ENCODE measurements around the gene PKIG. TPM values are rescaled to one million over a fixed set of nuclear protein-coding genes. Genes with fewer than 3 reads are reported as not detected.

PKIG gene
- total RNA-seq, 1 donor from 2014 or later = 30.1 TPM

GRCh38 chr20:44657875-44658274 is 75.5 kb downstream of the PKIG start:
- H3K27me3 ChIP-seq (ENCODE audit: insufficient read depth, low read length) = peaks cover 15% of the 10 kb centered on the region
- H3K4me1 Mint-ChIP-seq (ENCODE audit: low read depth, unreplicated experiment) = peaks cover 6% of the 10 kb centered on the region
- H3K36me3 Mint-ChIP-seq (ENCODE audit: low read depth, unreplicated experiment) = peaks cover 6% of the 10 kb centered on the region
- FAIRE-seq (no peak), DNase-seq (ENCODE audit: low read depth) (no peak)
- H3K4me3 Mint-ChIP-seq (ENCODE audit: unreplicated experiment) = no peak overlapping the region
- H2AFZ ChIP-seq (ENCODE audit: low read depth, low read length) = no peak overlapping the region
- no peak overlapping the region for H3K4me3 ChIP-seq (ENCODE audit: insufficient read depth, low read depth, low read length)
- H3K27ac Mint-ChIP-seq (ENCODE audit: unreplicated experiment) = no peak overlapping the region
- peaks cover 15% of the 10 kb centered on the region for H3K27me3 Mint-ChIP-seq (ENCODE audit: low read depth, unreplicated experiment)
- H4K20me1 ChIP-seq (ENCODE audit: insufficient read depth, low read length) = no peaks in the 10 kb centered on the region
- peaks cover 5% of the 10 kb centered on the region for H3K9me3 Mint-ChIP-seq (ENCODE audit: unreplicated experiment)
- H3K9me3 ChIP-seq (ENCODE audit: insufficient read depth, low read depth, low read length) = peaks cover 4% of the 10 kb centered on the region
- H3K27ac ChIP-seq (ENCODE audit: low read depth, low read length) = no peak overlapping the region
- TF ChIP-seq CTCF (IDR thresholded peaks at IDR 0.05; ENCODE audit: insufficient read depth, low read depth, low read length) = no peak
- no peak for TF ChIP-seq EZH2 (IDR thresholded peaks at IDR 0.05; ENCODE audit: insufficient read depth, low read length)
- no peak overlapping the region for H3K9ac ChIP-seq (ENCODE audit: low read length)
- no peaks in the 10 kb centered on the region for H3K36me3 ChIP-seq (ENCODE audit: insufficient read depth, low read length)
- no peak overlapping the region for H3K4me2 ChIP-seq (ENCODE audit: low read length)
- H3K4me1 ChIP-seq (ENCODE audit: insufficient read depth, low read length) = no peaks in the 10 kb centered on the region
- no peaks in the 10 kb centered on the region for H3K79me2 ChIP-seq (ENCODE audit: insufficient read depth, low read length)

DNA sequence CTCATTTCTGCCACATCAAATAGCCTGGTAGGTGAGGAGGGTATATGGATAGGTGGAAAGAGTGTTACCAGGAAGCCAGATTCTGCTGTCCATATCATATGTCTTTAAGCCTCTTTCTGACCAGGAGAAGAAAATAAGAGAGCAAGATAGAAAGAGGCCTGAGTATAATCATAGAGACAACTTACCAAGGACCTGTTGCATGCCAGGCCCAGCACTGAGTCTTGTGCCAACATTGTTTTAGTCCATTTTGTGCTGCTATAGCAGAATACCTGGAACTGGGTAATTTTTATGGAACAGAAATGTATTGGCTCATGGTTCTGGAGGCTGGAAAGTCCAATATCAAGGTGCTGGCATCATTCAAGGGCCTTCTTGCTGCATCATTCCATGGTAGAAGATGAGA is 76.4 kb downstream of the PKIG start:
- Mint-ChIP-seq H3K27ac (ENCODE audit: unreplicated experiment) (no peak overlapping the region), H3K27me3 (ENCODE audit: low read depth, unreplicated experiment) (peaks cover 15% of the 10 kb centered on the region), H3K36me3 (ENCODE audit: low read depth, unreplicated experiment) (peaks cover 6% of the 10 kb centered on the region), H3K9me3 (ENCODE audit: unreplicated experiment) (peaks cover 5% of the 10 kb centered on the region), H3K4me1 (ENCODE audit: low read depth, unreplicated experiment) (peaks cover 3% of the 10 kb centered on the region), H3K4me3 (ENCODE audit: unreplicated experiment) (no peak overlapping the region)
- Histone ChIP-seq H3K9me3 (ENCODE audit: insufficient read depth, low read depth, low read length) (peaks cover 4% of the 10 kb centered on the region), H3K4me3 (ENCODE audit: insufficient read depth, low read depth, low read length) (no peak overlapping the region), H3K27ac (ENCODE audit: low read depth, low read length) (no peak overlapping the region), H3K4me2 (ENCODE audit: low read length) (no peak overlapping the region), H3K79me2 (ENCODE audit: insufficient read depth, low read length) (no peaks in the 10 kb centered on the region), H3K36me3 (ENCODE audit: insufficient read depth, low read length) (no peaks in the 10 kb centered on the region), H4K20me1 (ENCODE audit: insufficient read depth, low read length) (no peaks in the 10 kb centered on the region), H3K27me3 (ENCODE audit: insufficient read depth, low read length) (peaks cover 17% of the 10 kb centered on the region), H2AFZ (ENCODE audit: low read depth, low read length) (no peak overlapping the region), H3K4me1 (ENCODE audit: insufficient read depth, low read length) (no peaks in the 10 kb centered on the region), H3K9ac (ENCODE audit: low read length) (no peak overlapping the region)
- FAIRE-seq (no peak), DNase-seq (ENCODE audit: low read depth) (no peak)
- TF ChIP-seq EZH2 (IDR thresholded peaks at IDR 0.05; ENCODE audit: insufficient read depth, low read length) (no peak), CTCF (IDR thresholded peaks at IDR 0.05; ENCODE audit: insufficient read depth, low read depth, low read length) (no peak)

DNA sequence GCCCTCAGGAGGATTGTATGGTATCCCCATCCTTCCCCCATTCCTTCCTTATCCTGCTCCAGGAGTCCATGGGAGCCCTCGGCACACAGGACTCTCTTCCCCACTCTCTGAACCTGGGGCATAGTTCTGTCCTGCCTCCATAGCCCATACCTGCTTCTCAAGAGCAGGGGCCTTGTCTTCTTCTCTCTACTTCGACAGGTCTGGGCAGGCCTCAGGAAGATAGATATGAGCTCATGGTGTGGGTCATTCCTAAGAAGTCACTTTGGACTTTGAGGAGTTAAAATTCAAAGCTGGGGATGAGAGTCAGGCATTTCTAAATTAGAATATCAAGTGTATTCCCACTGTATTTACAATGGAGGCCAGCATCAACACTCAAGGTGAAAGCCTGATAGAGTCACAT is 77.6 kb downstream of the PKIG start:
- FAIRE-seq = no peak

More for the DNA sequence above, 77.6 kb downstream of the PKIG start:
- peaks cover 13% of the 10 kb centered on the region for H3K27me3 ChIP-seq (ENCODE audit: insufficient read depth, low read length)
- no peak for DNase-seq (ENCODE audit: low read depth)
- peaks cover 3% of the 10 kb centered on the region for H3K4me1 Mint-ChIP-seq (ENCODE audit: low read depth, unreplicated experiment)
- H2AFZ ChIP-seq (ENCODE audit: low read depth, low read length) = no peak overlapping the region
- H3K79me2 ChIP-seq (ENCODE audit: insufficient read depth, low read length) = no peaks in the 10 kb centered on the region
- H3K4me1 ChIP-seq (ENCODE audit: insufficient read depth, low read length) = no peaks in the 10 kb centered on the region
- H3K27ac ChIP-seq (ENCODE audit: low read depth, low read length) = no peak overlapping the region
- no peaks in the 10 kb centered on the region for H3K36me3 ChIP-seq (ENCODE audit: insufficient read depth, low read length)
- no peak overlapping the region for H3K4me3 ChIP-seq (ENCODE audit: insufficient read depth, low read depth, low read length)
- H3K4me3 Mint-ChIP-seq (ENCODE audit: unreplicated experiment) = no peak overlapping the region
- H4K20me1 ChIP-seq (ENCODE audit: insufficient read depth, low read length) = no peaks in the 10 kb centered on the region
- peaks cover 4% of the 10 kb centered on the region for H3K9me3 ChIP-seq (ENCODE audit: insufficient read depth, low read depth, low read length)
- H3K27me3 Mint-ChIP-seq (ENCODE audit: low read depth, unreplicated experiment) = peaks cover 15% of the 10 kb centered on the region
- peaks cover 6% of the 10 kb centered on the region for H3K36me3 Mint-ChIP-seq (ENCODE audit: low read depth, unreplicated experiment)
- H3K9ac ChIP-seq (ENCODE audit: low read length) = no peak overlapping the region
- no peak overlapping the region for H3K27ac Mint-ChIP-seq (ENCODE audit: unreplicated experiment)
- no peak overlapping the region for H3K4me2 ChIP-seq (ENCODE audit: low read length)
- peaks cover 5% of the 10 kb centered on the region for H3K9me3 Mint-ChIP-seq (ENCODE audit: unreplicated experiment)
- TF ChIP-seq CTCF (IDR thresholded peaks at IDR 0.05; ENCODE audit: insufficient read depth, low read depth, low read length) (no peak), EZH2 (IDR thresholded peaks at IDR 0.05; ENCODE audit: insufficient read depth, low read length) (no peak)
